Stimulated activated CD4-positive, alpha-beta T cell treated with anti-CD3 and anti-CD28 coated beads, Interleukin-2, amount 100 ng/mL, for 48 hours (primary cell): ENCODE data around the gene CRPPA.
"Not testable (repeated sequence)": the region's sequence is repeated elsewhere in the genome, so short reads cannot be mapped to it uniquely, and the experiment has no call there.

Experiments used
- DNase-seq, 2 donors: peaks; one replicate each; pipeline ENCODE4 v3.0.0-alpha.2; 2020

CRPPA gene

GRCh38 chr7:16421333-16422102 is at the start of gene CRPPA:
Gene CRPPA (minus strand): TSS chr7:16421538. CDS start chr7:16421322, 216 bp downstream.
- DNase-seq: peak; percentile 20 to 30

- DNase-seq: no peak
These were observed 44.4 kb upstream of the CRPPA start, which contains the start of gene SOSTDC1 for GRCh38 chr7:16465469-16466361. Gene SOSTDC1 (minus strand): TSS chr7:16465738. CDS start chr7:16465668, 70 bp downstream.

- DNase-seq: no peak
These were observed 42.8 kb upstream of the CRPPA start for GRCh38 chr7:16463949-16464715.

- no peak for DNase-seq
These were observed 42.2 kb upstream of the CRPPA start for GRCh38 chr7:16463520-16463919.

- no peak for DNase-seq
These were observed 41.1 kb upstream of the CRPPA start for GRCh38 chr7:16462431-16462889.

GRCh38 chr7:16460789-16461493 is 39.6 kb upstream of the CRPPA start:
- DNase-seq: no peak

GRCh38 chr7:16456303-16456702 is 35.0 kb upstream of the CRPPA start:
- not testable (repeated sequence) for DNase-seq

GRCh38 chr7:16455591-16455990 is 34.3 kb upstream of the CRPPA start:
- no peak for DNase-seq

- no peak for DNase-seq
These were observed 29.0 kb upstream of the CRPPA start for GRCh38 chr7:16450366-16450765.

GRCh38 chr7:16447876-16448275 is 26.5 kb upstream of the CRPPA start:
- no peak for DNase-seq

GRCh38 chr7:16446508-16446907 is 25.2 kb upstream of the CRPPA start:
- no peak for DNase-seq

GRCh38 chr7:16443871-16444270 is 22.5 kb upstream of the CRPPA start:
- DNase-seq: not testable (repeated sequence)

- DNase-seq: no peak
These were observed 17.6 kb upstream of the CRPPA start for GRCh38 chr7:16438988-16439387.

GRCh38 chr7:16436306-16436705 is 15.0 kb upstream of the CRPPA start:
- DNase-seq: no peak

GRCh38 chr7:16433568-16434122 is 12.3 kb upstream of the CRPPA start:
- no peak for DNase-seq

GRCh38 chr7:16432425-16432731 is 11.0 kb upstream of the CRPPA start:
- DNase-seq: no peak

GRCh38 chr7:16431646-16432424 is 10.5 kb upstream of the CRPPA start:
- no peak for DNase-seq

GRCh38 chr7:16430133-16430532 is 8.8 kb upstream of the CRPPA start:
- DNase-seq: no peak

GRCh38 chr7:16428672-16429071 is 7.3 kb upstream of the CRPPA start:
- DNase-seq: no peak

- DNase-seq: no peak
These were observed 6.8 kb upstream of the CRPPA start for GRCh38 chr7:16428182-16428581.

- DNase-seq: no peak
These were observed 2.4 kb upstream of the CRPPA start for GRCh38 chr7:16423761-16424160.
